ENCODE data around the gene CCDC83.
"Not testable (repeated sequence)": the region's sequence is repeated elsewhere in the genome, so short reads cannot be mapped to it uniquely, and the experiment has no call there.

Gene CCDC83

DNA sequence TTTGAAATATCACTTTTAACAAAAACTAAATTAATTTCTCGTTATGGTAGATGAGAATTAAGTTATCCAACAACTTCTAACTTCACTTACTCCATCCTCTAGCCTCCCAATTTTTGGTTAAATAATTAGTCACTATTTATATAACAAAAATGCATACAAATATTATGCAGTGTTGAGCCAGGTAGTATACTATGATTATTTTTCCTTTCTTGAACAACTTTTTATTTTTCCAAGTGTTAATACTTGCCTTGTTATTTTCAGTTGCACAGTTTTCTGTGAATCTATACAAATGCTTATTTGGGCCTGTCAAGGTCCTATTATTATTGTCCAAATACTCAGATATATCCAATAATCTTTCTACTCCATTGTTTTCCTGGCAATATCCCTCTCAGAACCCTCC lies 19.9 kb upstream of the CCDC83 start:
- no peak for DNase-seq (ENCODE audit: low read depth in 2 of 3, low spot score in 1 of 3)

- DNase-seq (ENCODE audit: low read depth in 2 of 3, low spot score in 1 of 3), result no peak
Observed at GRCh38 chr11:85835729-85836128, 19.5 kb upstream of the CCDC83 start.

DNA sequence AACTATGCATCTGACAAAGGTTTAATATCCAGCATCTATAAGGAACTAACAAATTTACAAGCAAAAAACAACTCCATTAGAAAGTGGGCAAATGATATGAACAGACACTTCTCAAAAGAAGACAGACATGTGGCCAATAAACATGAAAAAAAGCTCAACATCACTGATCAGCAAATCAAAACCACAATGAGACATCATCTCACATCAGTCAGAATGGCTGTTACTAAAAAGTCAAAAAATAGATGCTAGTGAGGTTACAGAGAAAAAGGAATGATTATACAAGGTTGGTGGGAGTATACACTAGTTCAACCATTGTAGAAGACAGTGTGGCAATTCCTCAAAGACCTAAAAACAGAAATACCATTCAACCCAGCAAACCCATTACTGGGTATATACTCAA lies 14.3 kb upstream of the CCDC83 start:
- DNase-seq (ENCODE audit: low read depth in 2 of 3, low spot score in 1 of 3), result not testable (repeated sequence)

- no peak for DNase-seq (ENCODE audit: low read depth in 2 of 3, low spot score in 1 of 3)
Observed at GRCh38 chr11:85843929-85844328, 11.3 kb upstream of the CCDC83 start.

- DNase-seq (ENCODE audit: low read depth in 2 of 3, low spot score in 1 of 3), result no peak
Observed at GRCh38 chr11:85844439-85845123, 10.6 kb upstream of the CCDC83 start.

DNA sequence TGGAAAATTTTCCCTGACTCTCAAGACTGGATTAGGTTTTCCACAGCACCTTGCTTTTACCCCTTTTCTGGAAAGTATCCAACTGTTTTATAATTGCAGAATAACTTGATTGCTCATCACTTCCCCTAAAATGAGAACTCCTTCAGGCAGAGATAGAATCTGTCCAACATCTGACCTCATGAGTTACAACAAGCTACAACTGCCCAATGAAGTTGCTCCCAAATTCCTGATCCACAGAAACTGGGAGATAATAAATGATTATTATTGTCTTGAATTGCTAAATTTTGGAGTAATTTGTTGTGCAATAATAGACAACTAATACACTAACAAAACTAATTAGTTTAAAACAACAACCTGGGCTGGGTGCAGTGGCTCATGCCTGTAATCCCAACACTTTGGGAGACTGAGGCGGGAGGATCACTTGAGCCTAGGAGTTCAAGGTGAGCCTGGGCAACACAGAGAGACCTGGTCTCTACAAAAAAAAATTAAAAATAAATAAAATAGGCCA lies 10.0 kb upstream of the CCDC83 start:
- DNase-seq (ENCODE audit: low read depth in 2 of 3, low spot score in 1 of 3), result no peak

DNA sequence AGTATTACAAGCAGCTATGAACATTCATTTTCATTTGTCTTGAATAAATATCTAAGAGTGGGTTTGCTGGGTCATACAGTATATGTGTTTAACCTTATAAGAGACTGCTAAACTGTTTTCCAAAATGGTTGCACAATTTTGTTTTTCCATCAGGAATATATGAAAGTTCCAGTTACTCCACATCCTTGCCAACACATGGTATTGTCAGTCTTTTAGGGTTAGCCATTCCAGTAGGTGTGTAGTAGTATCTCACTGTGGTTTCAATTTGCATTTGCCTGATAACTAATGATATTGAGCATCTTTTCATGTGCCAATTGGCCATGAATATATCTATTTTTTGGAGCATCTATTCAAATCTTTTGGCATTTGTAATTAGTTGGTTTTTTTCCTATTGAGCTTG lies 7.7 kb upstream of the CCDC83 start:
- DNase-seq (ENCODE audit: low read depth in 2 of 3, low spot score in 1 of 3), result no peak

- DNase-seq (ENCODE audit: low read depth in 2 of 3, low spot score in 1 of 3), result no peak
Observed at GRCh38 chr11:85848006-85848405, 7.2 kb upstream of the CCDC83 start.

DNA sequence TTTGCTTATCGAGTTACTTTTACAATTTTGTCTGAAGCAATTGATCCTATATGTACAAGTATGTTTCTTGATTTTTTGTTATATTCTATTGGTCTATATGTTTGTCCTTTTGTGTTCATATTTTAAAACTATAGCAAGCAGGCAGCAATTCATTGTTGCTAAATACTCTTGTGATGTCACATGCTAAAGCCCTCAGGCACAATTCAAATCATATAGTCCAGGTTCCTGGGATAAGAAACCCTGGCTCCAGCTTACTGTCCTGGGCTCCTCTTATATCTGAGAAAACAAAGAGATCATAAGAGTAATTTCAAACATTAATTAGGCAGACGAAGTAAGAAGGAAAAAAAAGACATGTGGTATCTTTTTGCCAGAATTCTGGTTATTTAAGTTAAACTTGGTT lies 6.6 kb upstream of the CCDC83 start:
- DNase-seq (ENCODE audit: low read depth in 2 of 3, low spot score in 1 of 3), result no peak

DNA sequence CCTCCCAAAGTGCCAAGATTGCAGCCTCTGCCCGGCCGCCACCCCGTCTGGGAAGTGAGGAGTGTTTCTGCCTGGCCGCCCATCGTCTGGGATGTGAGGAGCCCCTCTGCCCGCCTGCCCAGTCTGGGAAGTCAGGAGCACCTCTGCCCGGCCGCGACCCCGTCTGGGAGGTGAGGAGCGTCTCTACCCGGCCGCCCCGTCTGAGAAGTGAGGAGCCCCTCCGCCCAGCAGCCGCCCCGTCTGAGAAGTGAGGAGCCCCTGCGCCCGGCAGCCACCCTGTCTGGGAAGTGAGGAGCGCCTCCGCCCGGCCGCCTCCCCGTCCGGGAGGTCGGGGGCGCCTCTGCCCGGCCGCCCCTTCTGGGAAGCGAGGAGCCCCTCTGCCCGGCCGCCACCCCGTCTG lies 2.4 kb upstream of the CCDC83 start:
- DNase-seq (ENCODE audit: low read depth in 2 of 3, low spot score in 1 of 3), result not testable (repeated sequence)

DNA sequence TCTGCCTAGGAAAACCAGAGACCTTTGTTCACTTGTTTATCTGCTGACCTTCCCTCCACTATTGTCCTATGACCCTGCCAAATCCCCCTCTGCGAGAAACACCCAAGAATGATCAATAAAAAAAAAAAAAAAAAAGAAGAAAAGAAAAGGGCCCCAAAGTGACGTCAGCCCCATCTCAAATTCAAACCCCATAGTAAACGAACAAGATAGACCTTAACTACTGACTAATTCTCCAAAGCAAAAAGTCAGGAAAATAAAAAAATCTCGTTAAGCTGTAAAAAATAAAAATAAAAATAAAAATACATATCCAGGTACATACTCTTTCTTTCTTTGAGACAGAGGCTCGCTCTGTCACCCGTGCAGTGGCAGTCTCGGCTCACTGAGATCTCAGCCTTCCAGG lies 1.6 kb upstream of the CCDC83 start:
- not testable (repeated sequence) for DNase-seq (ENCODE audit: low read depth in 2 of 3, low spot score in 1 of 3)

DNA sequence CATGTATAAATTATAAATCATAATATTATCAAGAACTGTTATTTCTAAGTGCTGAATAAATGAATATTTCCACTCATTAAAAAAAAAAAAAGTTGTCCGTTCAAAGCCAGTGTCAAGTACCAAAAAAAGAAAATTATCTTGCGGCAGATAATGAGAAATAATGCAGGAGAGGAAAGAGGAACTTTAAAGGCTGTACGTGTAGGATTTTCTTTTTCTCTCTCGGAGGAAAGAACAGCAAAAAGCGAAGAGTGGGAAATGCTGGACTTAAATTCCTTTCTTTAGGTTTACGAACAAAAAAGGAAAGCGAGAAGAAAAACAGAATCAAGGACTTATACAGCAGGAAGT lies 999 bp upstream of the CCDC83 start:
- DNase-seq (ENCODE audit: low read depth in 2 of 3, low spot score in 1 of 3), result no peak

GRCh38 chr11:85854557-85855340 lies 434 bp upstream of the CCDC83 start:
- peak; percentile 85 to 92 (median 88) for DNase-seq (ENCODE audit: low read depth in 2 of 3, low spot score in 1 of 3)

DNA sequence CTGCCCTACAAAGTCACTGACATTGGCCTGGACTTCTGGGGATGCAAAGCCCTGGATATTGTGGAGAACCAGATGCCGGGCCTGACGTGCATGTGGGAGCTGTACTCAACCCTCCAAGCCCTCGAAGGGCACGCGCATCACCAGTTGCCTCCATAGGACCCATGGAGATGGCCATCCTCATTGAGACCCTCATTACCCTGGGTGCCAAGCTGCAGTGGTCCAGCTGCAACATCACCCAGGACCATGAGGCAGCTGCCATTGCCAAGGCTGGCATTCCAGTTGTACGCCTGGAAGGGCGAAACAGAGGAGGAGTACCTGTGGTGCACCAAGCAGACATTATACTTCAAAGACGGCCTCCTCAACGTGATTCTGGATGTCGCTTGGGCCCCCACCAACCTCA lies 1.9 kb downstream of the CCDC83 start:
- no peak for DNase-seq (ENCODE audit: low read depth in 2 of 3, low spot score in 1 of 3)

DNA sequence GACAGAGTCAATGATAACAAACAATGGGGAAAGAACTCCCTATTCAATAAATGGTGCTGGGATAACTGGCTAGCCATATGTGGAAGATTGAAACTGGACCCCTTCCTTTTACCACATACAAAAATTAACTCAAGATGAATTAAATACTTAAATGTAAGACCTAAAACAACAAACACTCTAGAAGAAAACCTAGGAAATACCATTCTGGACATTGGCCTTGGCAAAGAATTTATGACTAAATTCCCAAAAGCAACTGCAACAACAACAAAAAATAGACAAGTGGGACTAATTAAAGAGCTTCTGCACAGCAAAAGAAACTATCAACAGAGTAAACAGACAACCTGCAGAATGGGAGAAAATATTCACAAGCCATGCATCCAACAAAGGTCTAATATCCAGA lies 4.4 kb downstream of the CCDC83 start:
- DNase-seq (ENCODE audit: low read depth in 2 of 3, low spot score in 1 of 3), result not testable (repeated sequence)

DNA sequence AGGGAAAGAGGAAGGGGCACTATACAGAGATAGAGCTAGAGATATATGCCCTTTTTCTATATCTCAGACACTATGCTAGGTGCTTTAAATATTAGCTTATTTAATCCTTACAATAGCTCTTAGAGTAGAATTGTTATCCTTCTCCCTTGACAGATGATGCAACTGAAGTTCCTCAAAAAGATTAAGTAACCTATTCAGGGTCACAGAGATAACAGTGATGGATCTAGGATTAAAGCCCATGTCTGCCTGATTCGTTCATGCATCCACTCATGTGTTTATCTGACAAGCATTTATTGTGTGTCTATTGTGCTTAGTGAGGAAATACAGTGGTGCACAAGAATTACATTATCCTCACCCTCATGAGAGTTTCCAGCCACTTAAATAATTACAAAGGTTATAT lies 8.7 kb downstream of the CCDC83 start:
- DNase-seq (ENCODE audit: low read depth in 2 of 3, low spot score in 1 of 3), result no peak

- DNase-seq (ENCODE audit: low read depth in 2 of 3, low spot score in 1 of 3), result no peak
Observed at GRCh38 chr11:85866137-85866827, 11.1 kb downstream of the CCDC83 start.

- DNase-seq (ENCODE audit: low read depth in 2 of 3, low spot score in 1 of 3), result no peak
Observed at GRCh38 chr11:85867751-85868150, 12.6 kb downstream of the CCDC83 start.

- DNase-seq (ENCODE audit: low read depth in 2 of 3, low spot score in 1 of 3), result no peak
Observed at GRCh38 chr11:85869781-85870180, 14.6 kb downstream of the CCDC83 start.

DNA sequence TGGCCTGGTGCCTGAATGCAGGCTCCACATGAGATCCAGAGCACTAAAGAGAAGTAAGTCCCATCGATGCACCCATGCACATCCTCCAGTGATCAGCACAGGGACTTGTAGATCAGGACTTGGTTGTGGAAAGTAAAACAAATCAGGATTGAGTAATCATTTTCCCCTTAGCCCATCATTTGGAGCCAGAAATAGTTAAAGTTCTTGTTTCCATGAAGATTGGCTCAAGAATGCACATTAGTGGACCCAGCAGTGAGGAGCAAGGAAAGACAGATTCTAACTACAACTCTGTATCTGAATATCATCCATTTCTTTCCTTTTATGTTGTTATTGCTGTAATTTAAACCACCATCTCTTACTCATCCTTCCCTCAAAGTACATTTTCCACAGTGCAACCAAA lies 19.1 kb downstream of the CCDC83 start:
- no peak for DNase-seq (ENCODE audit: low read depth in 2 of 3, low spot score in 1 of 3)

GRCh38 chr11:85875505-85875904 lies 20.3 kb downstream of the CCDC83 start:
- DNase-seq (ENCODE audit: low read depth in 2 of 3, low spot score in 1 of 3), result no peak

DNA sequence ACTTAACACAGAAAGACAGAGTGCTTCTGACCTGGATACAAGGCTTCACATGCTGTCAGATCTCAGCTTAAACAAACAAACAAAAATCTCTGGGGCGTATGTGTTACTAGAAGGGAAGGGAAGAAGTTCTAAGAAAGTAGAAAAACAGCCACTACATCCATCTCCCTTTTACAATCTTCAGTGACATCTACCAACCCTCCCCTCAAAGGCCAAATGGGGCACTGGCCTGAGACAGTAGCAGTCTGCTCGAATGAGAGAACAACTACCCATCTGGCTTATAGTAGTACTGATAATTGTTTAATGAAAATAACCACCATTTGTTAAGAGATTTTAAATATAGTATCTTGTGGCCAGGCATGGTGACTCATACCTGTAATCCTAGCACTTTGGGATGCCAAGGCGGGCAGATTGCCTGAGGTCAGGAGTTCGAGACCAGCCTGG lies 29.4 kb downstream of the CCDC83 start:
- DNase-seq (ENCODE audit: low read depth in 2 of 3, low spot score in 1 of 3), result no peak

Data from stimulated activated CD4-positive, alpha-beta T cell treated with anti-CD3 and anti-CD28 coated beads, Interleukin-12 subunit alpha, Interleukin-12 subunit beta, amount 100 ng/mL, for 48 hours (primary cell).